Activated CD8-positive, alpha-beta memory T cell treated with anti-CD3 and anti-CD28 coated beads for 24 hours (primary cell): Measurements from ENCODE around the gene DPP10.

Experiments used
- DNase-seq: peaks from one replicate; pipeline ENCODE4 v3.0.0-alpha.2; 2020

DPP10 gene

GRCh38 chr2:115163572-115163971 lies 721.1 kb downstream of the DPP10 start:
- no peak for DNase-seq

GRCh38 chr2:115165529-115166109 lies 723.2 kb downstream of the DPP10 start:
- no peak for DNase-seq

- no peak for DNase-seq
Measured at GRCh38 chr2:115168457-115168856, 726.0 kb downstream of the DPP10 start.

GRCh38 chr2:115169814-115170213 lies 727.4 kb downstream of the DPP10 start:
- no peak for DNase-seq

GRCh38 chr2:115171751-115172150 lies 729.3 kb downstream of the DPP10 start:
- DNase-seq = no peak

GRCh38 chr2:115174651-115175050 lies 732.2 kb downstream of the DPP10 start:
- no peak for DNase-seq

GRCh38 chr2:115183144-115183543 lies 740.7 kb downstream of the DPP10 start:
- no peak for DNase-seq

GRCh38 chr2:115190459-115190858 lies 748.0 kb downstream of the DPP10 start:
- DNase-seq = no peak

GRCh38 chr2:115194623-115195022 lies 752.2 kb downstream of the DPP10 start:
- DNase-seq = no peak

- DNase-seq = no peak
Measured at GRCh38 chr2:115196587-115196986, 754.1 kb downstream of the DPP10 start.

- no peak for DNase-seq
Measured at GRCh38 chr2:115199966-115200365, 757.5 kb downstream of the DPP10 start.

- no peak for DNase-seq
Measured at GRCh38 chr2:115201386-115201785, 758.9 kb downstream of the DPP10 start.

- DNase-seq = no peak
Measured at GRCh38 chr2:115208493-115209164, 766.2 kb downstream of the DPP10 start.

GRCh38 chr2:115214050-115214449 lies 771.6 kb downstream of the DPP10 start:
- no peak for DNase-seq

GRCh38 chr2:115219296-115219695 lies 776.9 kb downstream of the DPP10 start:
- no peak for DNase-seq

- DNase-seq = no peak
Measured at GRCh38 chr2:115234186-115234585, 791.7 kb downstream of the DPP10 start.

- DNase-seq = no peak
Measured at GRCh38 chr2:115234737-115235136, 792.3 kb downstream of the DPP10 start.

- DNase-seq = no peak
Measured at GRCh38 chr2:115248066-115248465, 805.6 kb downstream of the DPP10 start.

- DNase-seq = no peak
Measured at GRCh38 chr2:115277366-115277765, 834.9 kb downstream of the DPP10 start.

GRCh38 chr2:115285416-115285815 lies 843.0 kb downstream of the DPP10 start:
- DNase-seq = no peak

GRCh38 chr2:115290478-115290877 lies 848.0 kb downstream of the DPP10 start:
- DNase-seq = no peak

GRCh38 chr2:115292742-115293141 lies 850.3 kb downstream of the DPP10 start:
- no peak for DNase-seq

- no peak for DNase-seq
Measured at GRCh38 chr2:115294999-115295398, 852.6 kb downstream of the DPP10 start.

- no peak for DNase-seq
Measured at GRCh38 chr2:115297056-115297455, 854.6 kb downstream of the DPP10 start.

GRCh38 chr2:115299199-115299598 lies 856.8 kb downstream of the DPP10 start:
- DNase-seq = no peak
